ACHN (cell line): ENCODE results near the gene CLMN.
"Not testable (repeated sequence)": the region's sequence is repeated elsewhere in the genome, so short reads cannot be mapped to it uniquely, and the experiment has no call there.

Experiments used
- DNase-seq: peaks from one replicate; pipeline ENCODE4 v3.0.0-alpha.2; 2015
- in situ Hi-C: cut with HindIII; loops from 2 replicates; pipeline ENCODE4 v1.10.0; 2017; ENCODE audit warnings: low sequenced_read_pairs, low pct_ligation_motif_present, low pct_unique_long_range_greater_than_20kb

Gene CLMN

DNA sequence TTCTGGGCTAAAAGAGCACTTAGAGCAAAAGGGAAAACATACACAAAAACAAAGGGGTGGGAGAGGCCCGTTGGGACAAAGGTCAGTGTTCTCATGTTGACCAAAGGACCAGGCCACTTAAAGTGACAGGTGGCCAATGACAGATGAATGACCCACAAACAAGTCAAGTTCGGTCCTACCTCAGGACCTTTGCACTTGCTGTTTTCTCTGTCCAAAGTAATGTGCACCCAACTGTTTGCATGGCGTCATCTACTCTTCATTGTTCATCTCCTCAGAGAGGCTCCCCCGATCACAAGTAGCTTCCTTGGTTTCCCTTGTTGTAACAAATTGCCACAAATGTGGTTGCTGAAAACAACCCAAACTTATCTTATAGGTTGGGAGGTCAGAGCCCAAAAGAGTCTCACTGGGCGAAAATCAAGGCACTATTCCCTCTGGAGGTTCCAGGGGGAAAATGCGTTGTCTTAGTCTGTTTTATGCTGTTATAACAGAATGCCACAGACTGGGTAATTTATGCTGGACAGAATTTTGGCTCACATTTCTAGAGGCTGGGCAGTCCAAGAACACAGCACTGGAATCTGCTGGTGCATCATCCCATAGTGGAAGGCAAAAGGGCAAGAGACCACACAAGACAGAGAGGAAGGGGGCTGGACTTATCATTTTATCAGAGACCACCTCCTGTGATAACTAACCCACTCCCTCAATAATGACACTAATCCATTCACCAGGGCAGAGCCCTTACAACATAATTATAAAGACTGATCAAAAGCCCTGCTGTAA lies 23.9 kb downstream of the CLMN start:
- DNase-seq, result no peak
- in situ Hi-C loops, result no loop called here

GRCh38 chr14:95294834-95295599 lies 24.7 kb downstream of the CLMN start:
- DNase-seq, result no peak
- in situ Hi-C loops, result no loop called here

DNA sequence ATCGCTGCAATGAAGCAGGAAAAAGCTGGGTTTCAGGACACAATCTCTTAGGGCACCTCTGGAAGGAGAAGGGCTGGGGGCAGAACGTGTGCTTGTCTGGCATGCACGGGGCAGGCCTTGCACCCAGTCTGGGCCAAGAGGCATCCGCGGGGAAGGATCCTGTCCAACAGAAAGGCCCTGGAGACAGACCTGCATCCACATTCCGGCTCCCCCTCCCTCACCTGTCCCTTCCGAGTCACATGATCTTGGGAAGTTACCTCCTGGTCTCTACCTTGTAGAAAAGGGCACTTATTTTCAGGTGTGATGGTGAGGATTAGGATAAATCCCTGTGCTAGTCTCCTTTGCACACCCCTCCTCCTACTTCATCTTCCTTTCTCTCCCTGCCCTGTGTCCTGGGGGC lies 25.4 kb downstream of the CLMN start:
- no peak for DNase-seq
- in situ Hi-C loops, result no loop called here

GRCh38 chr14:95293449-95293848 lies 26.3 kb downstream of the CLMN start:
- no peak for DNase-seq
- in situ Hi-C loops, result no loop called here

DNA sequence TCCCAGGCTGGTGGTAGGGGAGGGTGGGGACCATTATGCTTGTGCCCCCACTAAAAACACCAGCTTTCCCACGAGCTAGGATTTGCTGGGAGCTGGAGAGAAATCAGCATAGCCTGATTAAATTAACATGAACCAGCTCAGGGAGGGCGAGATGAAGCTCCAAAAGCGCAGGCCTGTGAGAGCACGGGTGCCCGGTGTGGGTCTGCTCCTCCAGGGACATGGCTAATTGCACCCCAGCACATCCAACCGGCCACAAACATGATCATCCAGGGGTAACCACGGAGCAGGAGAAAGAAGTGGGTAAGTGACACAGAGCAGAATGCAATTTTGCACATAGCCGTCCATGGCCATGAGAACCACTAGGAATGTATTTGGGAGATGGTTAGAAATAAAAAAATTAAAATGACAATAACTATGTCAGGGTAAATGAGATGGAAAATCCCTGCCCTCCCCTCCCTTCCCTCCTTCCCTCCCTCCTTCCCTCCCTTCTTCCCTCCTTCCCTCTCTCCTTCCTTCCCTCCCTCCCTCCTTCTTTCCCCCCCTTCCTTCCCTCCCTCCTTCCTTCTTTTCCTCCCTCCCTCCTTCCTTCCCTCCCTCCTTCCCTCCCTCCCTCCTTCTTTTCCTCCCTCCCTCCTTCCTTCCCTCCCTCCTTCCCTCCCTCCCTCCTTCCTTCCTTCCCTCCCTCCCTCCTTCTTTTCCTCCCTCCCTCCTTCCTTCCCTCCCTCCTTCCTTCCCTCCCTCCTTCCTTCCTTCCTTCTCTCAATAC lies 26.9 kb downstream of the CLMN start:
- DNase-seq, result no peak

DNA sequence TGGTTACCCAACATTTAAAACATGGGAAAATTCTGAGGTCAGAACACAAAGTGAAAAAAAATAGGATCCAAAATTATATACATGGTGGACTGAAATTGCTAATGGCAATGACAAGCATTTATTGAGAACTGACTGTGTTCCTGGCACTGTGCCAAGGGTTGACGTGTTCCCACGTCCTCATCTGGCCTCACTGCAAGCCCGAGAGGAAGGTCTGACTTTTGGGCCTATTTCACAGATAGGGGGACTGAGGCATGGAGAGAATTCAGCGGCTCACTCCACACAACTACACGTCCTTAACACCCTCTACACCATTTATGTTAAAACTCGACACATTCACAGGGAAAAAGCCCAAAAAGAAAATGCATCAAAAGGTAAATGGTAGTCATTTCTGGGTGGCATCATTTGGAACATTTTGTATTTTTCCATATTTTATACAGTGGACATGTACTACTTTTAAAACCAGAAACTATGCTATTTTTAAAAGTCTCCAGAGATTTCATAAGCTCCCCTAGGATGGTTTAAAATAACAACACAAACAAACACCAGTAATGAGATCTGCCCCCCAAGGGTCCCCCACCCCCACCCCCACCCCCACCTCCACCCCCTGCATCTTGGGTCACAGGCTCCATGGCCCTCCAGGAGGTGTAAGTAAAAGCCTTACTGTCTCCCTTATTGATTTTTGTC lies 27.7 kb downstream of the CLMN start:
- DNase-seq, result no peak
- in situ Hi-C loops, result no loop called here

More for the DNA sequence above, 26.9 kb downstream of the CLMN start:
- in situ Hi-C loops, result no loop called here

DNA sequence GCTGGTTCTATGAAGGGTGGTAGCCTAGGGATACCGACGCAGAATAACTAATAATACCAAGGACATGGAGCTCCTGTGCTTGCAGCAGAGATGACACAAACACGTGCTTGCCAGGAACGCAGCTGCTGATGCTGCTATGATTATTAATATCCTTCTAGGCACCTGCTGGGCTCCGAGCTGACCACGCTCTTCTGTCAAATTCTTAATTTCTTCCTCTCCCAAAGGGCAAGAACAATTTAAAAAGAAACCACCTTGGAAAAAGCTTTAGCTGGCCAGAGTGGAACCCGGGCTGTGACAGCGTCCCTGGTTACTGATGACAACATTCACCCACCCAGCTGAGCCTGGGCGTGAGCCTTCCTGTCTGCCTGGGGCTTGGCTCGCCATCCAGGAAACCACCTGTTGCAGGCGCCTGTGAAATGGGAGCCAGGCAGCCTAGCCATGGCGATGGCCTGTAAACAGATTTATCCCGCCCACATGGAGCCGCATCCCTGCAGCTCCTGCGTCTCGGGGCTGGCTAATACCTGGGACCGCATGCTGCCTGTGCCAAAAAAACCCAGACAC lies 28.8 kb downstream of the CLMN start:
- DNase-seq, result no peak
- in situ Hi-C loops, result no loop called here

- in situ Hi-C loops, result no loop called here
- DNase-seq, result no peak
These were observed 29.7 kb downstream of the CLMN start for GRCh38 chr14:95290021-95290420.

- no peak for DNase-seq
- in situ Hi-C loops, result no loop called here
These were observed 30.2 kb downstream of the CLMN start for GRCh38 chr14:95289323-95290010.

GRCh38 chr14:95288672-95289322 lies 30.9 kb downstream of the CLMN start:
- in situ Hi-C loops, result no loop called here
- DNase-seq, result no peak

DNA sequence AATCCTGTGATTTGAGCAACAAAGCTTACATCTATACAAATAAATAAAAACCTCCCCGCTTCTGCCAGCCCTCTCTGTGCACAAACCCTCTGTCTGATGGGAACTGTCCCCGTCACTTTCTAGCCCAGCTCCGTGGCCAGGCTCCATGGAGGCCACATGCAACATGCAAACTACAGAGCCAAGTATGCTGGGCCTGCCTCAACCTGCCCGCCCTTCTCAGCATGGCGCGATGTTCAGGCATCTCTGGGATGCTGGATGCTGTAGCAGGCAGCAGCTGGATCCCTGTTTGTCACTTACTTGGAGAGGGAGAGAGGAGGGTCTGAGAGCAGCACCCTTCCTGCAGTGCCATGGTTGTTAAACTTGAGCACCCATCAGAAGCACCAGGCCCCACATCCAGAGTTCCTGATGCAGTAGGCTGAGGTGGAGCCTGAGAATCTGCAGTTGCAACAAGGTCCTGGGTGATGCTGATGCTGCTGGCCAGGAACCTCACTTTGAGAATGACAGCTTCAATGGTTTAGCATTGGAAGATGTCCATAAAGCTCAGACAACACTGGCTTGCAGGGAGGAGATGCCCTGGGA lies 32.4 kb downstream of the CLMN start:
- no peak for DNase-seq
- in situ Hi-C loops, result no loop called here

DNA sequence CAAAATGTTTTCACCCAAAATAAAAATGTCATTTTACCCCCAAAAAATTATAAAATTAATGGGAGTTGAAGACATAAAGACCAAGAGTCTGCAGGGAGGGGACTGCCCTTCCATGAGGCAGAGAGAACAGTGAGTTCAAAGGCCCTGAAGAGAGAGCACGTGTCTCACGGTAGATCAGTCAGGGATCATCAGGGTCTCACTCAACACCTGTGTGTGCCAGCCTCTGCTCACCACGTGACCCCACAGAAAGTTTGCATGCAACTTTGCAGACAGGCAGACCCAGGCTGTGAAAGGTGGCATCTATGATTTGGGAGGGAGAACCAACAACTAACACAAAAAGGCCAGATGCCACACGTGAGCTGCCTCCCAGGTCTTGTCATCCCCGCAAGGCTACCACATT lies 33.1 kb downstream of the CLMN start:
- no peak for DNase-seq
- in situ Hi-C loops, result no loop called here

- in situ Hi-C loops, result no loop called here
These were observed 34.1 kb downstream of the CLMN start for GRCh38 chr14:95285566-95285965.

GRCh38 chr14:95283802-95284201 lies 35.9 kb downstream of the CLMN start:
- in situ Hi-C loops, DNase-seq: not testable (repeated sequence)

More at GRCh38 chr14:95285566-95285965, 34.1 kb downstream of the CLMN start:
- no peak for DNase-seq

- in situ Hi-C loops, DNase-seq: not testable (repeated sequence)
These were observed 36.7 kb downstream of the CLMN start for GRCh38 chr14:95282986-95283380.

DNA sequence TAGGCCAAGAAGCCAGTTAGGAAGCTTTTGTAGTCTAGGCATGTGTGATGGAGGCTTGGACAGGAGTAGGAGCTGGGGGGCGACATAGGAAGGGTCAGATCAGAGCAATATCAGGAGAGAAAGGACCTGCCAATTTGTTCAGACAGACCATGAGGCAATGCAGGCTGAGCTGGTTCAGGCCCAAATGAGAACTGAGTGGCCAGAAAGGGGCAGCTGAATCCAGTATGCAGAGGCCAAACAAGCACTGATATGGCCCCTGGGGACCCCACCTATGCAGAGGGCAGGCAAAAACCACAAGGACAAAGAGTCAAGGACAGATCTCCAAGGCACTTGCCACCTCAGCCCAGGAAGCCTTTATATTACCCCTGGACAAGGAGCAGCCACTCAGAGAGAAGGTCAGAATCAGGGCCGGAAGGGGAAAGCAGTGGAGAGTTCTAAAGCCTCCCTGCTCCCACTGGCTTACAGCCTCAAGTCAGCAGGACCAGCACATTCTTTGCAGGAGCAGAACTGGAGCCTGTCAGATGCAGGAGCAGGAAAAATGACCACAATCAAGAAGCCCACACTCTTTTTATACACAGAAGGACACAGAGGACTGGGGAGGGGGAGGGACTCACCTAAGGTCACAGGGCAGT lies 37.2 kb downstream of the CLMN start:
- in situ Hi-C loops, result no loop called here
- no peak for DNase-seq
